ENCODE measurements around the gene FAM241B. TPM values are rescaled to one million over a fixed set of nuclear protein-coding genes. Genes with fewer than 3 reads are reported as not detected.

The FAM241B gene
- total RNA-seq, 4 donors from 2014 or later = 0.84 to 2.3 (median 1.8) TPM

GRCh38 chr10:69653561-69653960, 23.5 kb downstream of the FAM241B start:
- ATAC-seq (ENCODE audit: low FRiP score) (no peak), DNase-seq (ENCODE audit: low spot score) (no peak)
- TF ChIP-seq CTCF (IDR thresholded peaks at IDR 0.05) = no peak

- DNase-seq (ENCODE audit: low spot score) (no peak), ATAC-seq (ENCODE audit: low FRiP score) (no peak)
- TF ChIP-seq CTCF (IDR thresholded peaks at IDR 0.05) = no peak
Observed at GRCh38 chr10:69655124-69655867, 25.2 kb downstream of the FAM241B start.

- TF ChIP-seq CTCF (IDR thresholded peaks at IDR 0.05) = no peak
- DNase-seq (ENCODE audit: low spot score) (no peak), ATAC-seq (ENCODE audit: low FRiP score) (no peak)
Observed at GRCh38 chr10:69655868-69656555, 26.0 kb downstream of the FAM241B start.

GRCh38 chr10:69656742-69657269, 26.8 kb downstream of the FAM241B start:
- no peak for TF ChIP-seq CTCF (IDR thresholded peaks at IDR 0.05)
- ATAC-seq (ENCODE audit: low FRiP score) (no peak), DNase-seq (ENCODE audit: low spot score) (no peak)

- DNase-seq (ENCODE audit: low spot score) (no peak), ATAC-seq (ENCODE audit: low FRiP score) (no peak)
- no peak for TF ChIP-seq CTCF (IDR thresholded peaks at IDR 0.05)
Observed at GRCh38 chr10:69657430-69657829, 27.4 kb downstream of the FAM241B start.

GRCh38 chr10:69657866-69658265, 27.8 kb downstream of the FAM241B start:
- no peak for ATAC-seq (ENCODE audit: low FRiP score)
- TF ChIP-seq CTCF (IDR thresholded peaks at IDR 0.05) = no peak
- DNase-seq (ENCODE audit: low spot score) = no peak

Data from omental fat pad (tissue), 4 donors.